ENCODE data around the gene RHBDF1. TPM values are rescaled to one million over a fixed set of nuclear protein-coding genes. Genes with fewer than 3 reads are reported as not detected.

The RHBDF1 gene
- total and polyA plus RNA-seq, 9 of the 15 experiments (the other 6 are each of a cell fraction or from before 2014, with no cell fraction given) = 1.0 to 8.2 (median 4.2) TPM

DNA sequence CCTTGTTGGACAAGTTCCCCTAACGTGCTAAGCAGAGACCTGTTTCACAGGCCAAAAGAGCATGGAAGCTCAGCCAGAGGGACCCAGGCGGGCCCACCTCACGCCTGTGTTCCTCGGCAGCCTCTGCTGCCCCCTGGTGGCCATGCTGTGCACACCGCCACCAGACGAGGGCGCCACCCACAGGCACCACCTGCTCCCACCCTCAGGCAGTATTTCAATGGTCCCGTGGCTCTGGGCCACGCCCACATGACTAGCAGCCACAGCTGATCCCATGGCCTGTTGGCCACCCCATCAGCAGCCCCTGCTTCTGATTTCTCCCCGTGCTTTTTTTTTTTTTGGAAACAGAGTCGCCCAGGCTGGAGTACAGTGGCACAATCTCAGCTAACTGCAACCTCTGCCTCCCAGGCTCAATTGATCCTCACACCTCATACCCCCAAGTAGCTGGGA lies 24.5 kb upstream of the RHBDF1 start (continued):
- TF ChIP-seq, protein P1, sequence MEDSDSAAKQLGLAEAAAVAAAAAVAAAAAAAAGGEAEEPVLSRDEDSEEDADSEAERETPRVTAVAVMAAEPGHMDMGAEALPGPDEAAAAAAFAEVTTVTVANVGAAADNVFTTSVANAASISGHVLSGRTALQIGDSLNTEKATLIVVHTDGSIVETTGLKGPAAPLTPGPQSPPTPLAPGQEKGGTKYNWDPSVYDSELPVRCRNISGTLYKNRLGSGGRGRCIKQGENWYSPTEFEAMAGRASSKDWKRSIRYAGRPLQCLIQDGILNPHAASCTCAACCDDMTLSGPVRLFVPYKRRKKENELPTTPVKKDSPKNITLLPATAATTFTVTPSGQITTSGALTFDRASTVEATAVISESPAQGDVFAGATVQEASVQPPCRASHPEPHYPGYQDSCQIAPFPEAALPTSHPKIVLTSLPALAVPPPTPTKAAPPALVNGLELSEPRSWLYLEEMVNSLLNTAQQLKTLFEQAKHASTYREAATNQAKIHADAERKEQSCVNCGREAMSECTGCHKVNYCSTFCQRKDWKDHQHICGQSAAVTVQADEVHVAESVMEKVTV (CRISPR knock-in tag; IDR thresholded peaks at IDR 0.05) = peak; percentile 80
- no peak for TF ChIP-seq NELFE (IDR thresholded peaks at IDR 0.05; ENCODE audit: insufficient read depth, insufficient read length)
- TF ChIP-seq ARNT (IDR thresholded peaks at IDR 0.05) = no peak
- TF ChIP-seq CSDE1 (IDR thresholded peaks at IDR 0.05) = no peak
- TF ChIP-seq ZBED1 (IDR thresholded peaks at IDR 0.05) = no peak
- TF ChIP-seq, protein P2, sequence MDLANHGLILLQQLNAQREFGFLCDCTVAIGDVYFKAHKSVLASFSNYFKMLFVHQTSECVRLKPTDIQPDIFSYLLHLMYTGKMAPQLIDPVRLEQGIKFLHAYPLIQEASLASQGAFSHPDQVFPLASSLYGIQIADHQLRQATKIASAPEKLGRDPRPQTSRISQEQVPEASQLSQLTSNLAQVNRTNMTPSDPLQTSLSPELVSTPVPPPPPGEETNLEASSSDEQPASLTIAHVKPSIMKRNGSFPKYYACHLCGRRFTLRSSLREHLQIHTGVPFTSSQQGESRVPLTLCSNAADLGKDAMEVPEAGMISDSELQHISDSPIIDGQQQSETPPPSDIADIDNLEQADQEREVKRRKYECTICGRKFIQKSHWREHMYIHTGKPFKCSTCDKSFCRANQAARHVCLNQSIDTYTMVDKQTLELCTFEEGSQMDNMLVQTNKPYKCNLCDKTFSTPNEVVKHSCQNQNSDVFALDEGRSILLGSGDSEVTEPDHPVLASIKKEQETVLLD (IDR thresholded peaks at IDR 0.05) = peak; percentile 78
- no peak for TF ChIP-seq ZNF274 (IDR thresholded peaks at IDR 0.05; ENCODE audit: borderline replicate concordance, low read depth, low read length)
- peak; percentile 75 for TF ChIP-seq JUND (IDR thresholded peaks at IDR 0.05; ENCODE audit: borderline replicate concordance, low read depth, low read length)
- peak; percentile 25; the same call in 1 of the 3 replicates for TF ChIP-seq JUND (tag; IDR thresholded peaks at IDR 0.05; ENCODE audit: borderline replicate concordance, low read depth, low read length)
- TF ChIP-seq RBM22 (IDR thresholded peaks at IDR 0.05; ENCODE audit: low read depth, low read length, poor library complexity, severe bottlenecking) = peak; percentile 93
- TF ChIP-seq ZFX (CRISPR knock-in tag; IDR thresholded peaks at IDR 0.05) = peak; percentile 40
- no peak for TF ChIP-seq HLTF (IDR thresholded peaks at IDR 0.05)
- TF ChIP-seq POLR2A (conservative IDR thresholded peaks at IDR 0.05) = 0 out of 2 replicates have a peak, but pooled peaks have one; percentile 28
- TF ChIP-seq GTF2E2 (tag; IDR thresholded peaks at IDR 0.05) = no peak
- TF ChIP-seq LARP7 (IDR thresholded peaks at IDR 0.05) = no peak
- TF ChIP-seq EHMT2 (IDR thresholded peaks at IDR 0.05) = peak; percentile 37; the same call in 1 of the 2 replicates
- TF ChIP-seq PHF20 (IDR thresholded peaks at IDR 0.05; ENCODE audit: partially characterized antibody) = no peak
- TF ChIP-seq DMBX1 (CRISPR knock-in tag; IDR thresholded peaks at IDR 0.05; ENCODE audit: borderline replicate concordance) = no peak
- peak; percentile 79 to 92 for TF ChIP-seq MAZ (CRISPR knock-in tag; conservative IDR thresholded peaks at IDR 0.05 in 1 of 2, IDR thresholded peaks at IDR 0.05 in 1 of 2)
- TF ChIP-seq PHB2 (IDR thresholded peaks at IDR 0.05; ENCODE audit: low read depth) = no peak
- TF ChIP-seq, protein P3, sequence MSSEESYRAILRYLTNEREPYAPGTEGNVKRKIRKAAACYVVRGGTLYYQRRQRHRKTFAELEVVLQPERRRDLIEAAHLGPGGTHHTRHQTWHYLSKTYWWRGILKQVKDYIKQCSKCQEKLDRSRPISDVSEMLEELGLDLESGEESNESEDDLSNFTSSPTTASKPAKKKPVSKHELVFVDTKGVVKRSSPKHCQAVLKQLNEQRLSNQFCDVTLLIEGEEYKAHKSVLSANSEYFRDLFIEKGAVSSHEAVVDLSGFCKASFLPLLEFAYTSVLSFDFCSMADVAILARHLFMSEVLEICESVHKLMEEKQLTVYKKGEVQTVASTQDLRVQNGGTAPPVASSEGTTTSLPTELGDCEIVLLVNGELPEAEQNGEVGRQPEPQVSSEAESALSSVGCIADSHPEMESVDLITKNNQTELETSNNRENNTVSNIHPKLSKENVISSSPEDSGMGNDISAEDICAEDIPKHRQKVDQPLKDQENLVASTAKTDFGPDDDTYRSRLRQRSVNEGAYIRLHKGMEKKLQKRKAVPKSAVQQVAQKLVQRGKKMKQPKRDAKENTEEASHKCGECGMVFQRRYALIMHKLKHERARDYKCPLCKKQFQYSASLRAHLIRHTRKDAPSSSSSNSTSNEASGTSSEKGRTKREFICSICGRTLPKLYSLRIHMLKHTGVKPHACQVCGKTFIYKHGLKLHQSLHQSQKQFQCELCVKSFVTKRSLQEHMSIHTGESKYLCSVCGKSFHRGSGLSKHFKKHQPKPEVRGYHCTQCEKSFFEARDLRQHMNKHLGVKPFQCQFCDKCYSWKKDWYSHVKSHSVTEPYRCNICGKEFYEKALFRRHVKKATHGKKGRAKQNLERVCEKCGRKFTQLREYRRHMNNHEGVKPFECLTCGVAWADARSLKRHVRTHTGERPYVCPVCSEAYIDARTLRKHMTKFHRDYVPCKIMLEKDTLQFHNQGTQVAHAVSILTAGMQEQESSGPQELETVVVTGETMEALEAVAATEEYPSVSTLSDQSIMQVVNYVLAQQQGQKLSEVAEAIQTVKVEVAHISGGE (CRISPR knock-in tag; IDR thresholded peaks at IDR 0.05) = no peak
- TF ChIP-seq, protein P4, sequence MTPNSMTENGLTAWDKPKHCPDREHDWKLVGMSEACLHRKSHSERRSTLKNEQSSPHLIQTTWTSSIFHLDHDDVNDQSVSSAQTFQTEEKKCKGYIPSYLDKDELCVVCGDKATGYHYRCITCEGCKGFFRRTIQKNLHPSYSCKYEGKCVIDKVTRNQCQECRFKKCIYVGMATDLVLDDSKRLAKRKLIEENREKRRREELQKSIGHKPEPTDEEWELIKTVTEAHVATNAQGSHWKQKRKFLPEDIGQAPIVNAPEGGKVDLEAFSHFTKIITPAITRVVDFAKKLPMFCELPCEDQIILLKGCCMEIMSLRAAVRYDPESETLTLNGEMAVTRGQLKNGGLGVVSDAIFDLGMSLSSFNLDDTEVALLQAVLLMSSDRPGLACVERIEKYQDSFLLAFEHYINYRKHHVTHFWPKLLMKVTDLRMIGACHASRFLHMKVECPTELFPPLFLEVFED (CRISPR knock-in tag; conservative IDR thresholded peaks at IDR 0.05) = no peak
- peak; percentile 80 for TF ChIP-seq RAD51 (IDR thresholded peaks at IDR 0.05; ENCODE audit: borderline replicate concordance, low read depth)
- peak; percentile 29 for TF ChIP-seq ZFP36 (IDR thresholded peaks at IDR 0.05; ENCODE audit: low read depth, low read length, partially characterized antibody)
